Activated CD4-positive, alpha-beta T cell treated with anti-CD3 and anti-CD28 coated beads for 1 hour (primary cell): ENCODE data around the gene GSS.
"Not testable (repeated sequence)": the region's sequence is repeated elsewhere in the genome, so short reads cannot be mapped to it uniquely, and the experiment has no call there.

Experiments used
- DNase-seq: peaks from one replicate; pipeline ENCODE4 v3.0.0-alpha.2; 2020

GSS gene

GRCh38 chr20:34896086-34896621 lies 59.5 kb downstream of the GSS start:
- DNase-seq, result no peak

- no peak for DNase-seq
Measured at GRCh38 chr20:34895465-34895864, 60.1 kb downstream of the GSS start.

- no peak for DNase-seq
Measured at GRCh38 chr20:34894723-34895122, 60.9 kb downstream of the GSS start.

GRCh38 chr20:34892671-34893070 lies 62.9 kb downstream of the GSS start:
- no peak for DNase-seq

GRCh38 chr20:34891166-34892062 lies 64.2 kb downstream of the GSS start:
- DNase-seq, result no peak

- DNase-seq, result no peak
Measured at GRCh38 chr20:34888468-34888867, 67.1 kb downstream of the GSS start.

- DNase-seq, result no peak
Measured at GRCh38 chr20:34887023-34887422, 68.6 kb downstream of the GSS start.

- DNase-seq, result no peak
Measured at GRCh38 chr20:34886122-34886521, 69.5 kb downstream of the GSS start.

GRCh38 chr20:34884260-34884659 lies 71.3 kb downstream of the GSS start:
- DNase-seq, result no peak

- no peak for DNase-seq
Measured at GRCh38 chr20:34883809-34884208, 71.8 kb downstream of the GSS start.

- DNase-seq, result no peak
Measured at GRCh38 chr20:34883087-34883688, 72.4 kb downstream of the GSS start.

- no peak for DNase-seq
Measured at GRCh38 chr20:34881689-34882088, 73.9 kb downstream of the GSS start.

GRCh38 chr20:34880971-34881370 lies 74.6 kb downstream of the GSS start:
- DNase-seq, result not testable (repeated sequence)

- DNase-seq, result no peak
Measured at GRCh38 chr20:34880215-34880850, 75.3 kb downstream of the GSS start.
